ENCODE results near the gene HS3ST4.

DNA sequence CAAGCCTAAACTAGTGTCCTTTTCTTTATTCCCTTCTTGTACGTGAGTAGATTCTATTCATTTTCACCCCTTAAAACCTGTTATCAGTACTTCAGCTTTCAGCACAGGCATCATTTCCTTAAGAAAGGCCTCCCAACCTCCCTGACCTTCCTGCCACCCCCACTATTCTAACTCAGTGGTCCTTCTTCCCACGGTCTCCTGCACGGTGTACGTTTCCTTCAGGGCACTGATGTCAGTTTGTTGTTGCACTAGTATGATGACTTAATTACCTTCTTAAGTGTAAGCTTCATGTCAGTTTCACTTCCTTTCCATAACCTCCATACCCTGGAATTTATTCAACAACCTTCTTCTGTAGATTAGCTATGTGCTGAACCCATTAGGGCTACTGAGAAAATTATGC, 484.2 kb downstream of the HS3ST4 start:
- TF ChIP-seq EZH2 (IDR thresholded peaks at IDR 0.05; ENCODE audit: insufficient read depth, poor library complexity, severe bottlenecking) (no peak), EZH2phosphoT487 (IDR thresholded peaks at IDR 0.05; ENCODE audit: insufficient read depth, low read depth) (no peak)
